AG04449 (cell line): ENCODE measurements around the gene NFIL3.

Source experiments
- CTCF ChIA-PET: fragments of 350-600 bp; formaldehyde crosslinking; extraction: SDS; loops from one replicate; lab custom pipeline; 2021; ENCODE audit warnings: antibody characterized with exemption; lab: Yijun Ruan, JAX
- POLR2A ChIA-PET: fragments of 400-600, 350-600 bp; formaldehyde crosslinking; extraction: SDS; loops from one replicate; lab custom pipeline; 2020; ENCODE audit warnings: antibody characterized with exemption, inconsistent platforms; lab: Yijun Ruan, JAX
- DNase-seq: peaks from one replicate; pipeline ENCODE4 v3.0.0-alpha.2; 2010; ENCODE audit warnings: low read depth, low spot score
- H3K4me3 ChIP-seq: 2 replicates; pipeline ENCODE4 v1.5.1; 2011; ENCODE audit warnings: low read depth, mild to moderate bottlenecking, control low read depth, low read length
- CTCF ChIP-seq: IDR thresholded peaks from one replicate; pipeline ENCODE4 v1.5.1; 2011; ENCODE audit warnings: mild to moderate bottlenecking, moderate library complexity, low read length, control low read depth, inconsistent platforms; ENCODE audit not compliant: insufficient read depth; ENCODE audit errors: missing control alignments

Gene NFIL3

GRCh38 chr9:91429501-91429900 is 5.9 kb upstream of the NFIL3 start:
- POLR2A ChIA-PET, result no interaction called here

GRCh38 chr9:91428927-91429351 is 5.3 kb upstream of the NFIL3 start:
- ChIA-PET POLR2A (no interaction called here), CTCF (interaction anchor here (0.7 to 11.6 kb wide), 5 partner anchors 232 to 514 kb away, joined by 3 to 200 read pairs (median 4); no protein-coding TSS in a partner anchor)
- no peak for DNase-seq
- TF ChIP-seq CTCF, result no peak
- no peak overlapping the region for H3K4me3 ChIP-seq

More at GRCh38 chr9:91429501-91429900, 5.9 kb upstream of the NFIL3 start:
- CTCF ChIA-PET, result interaction anchor here (0.9 to 11.6 kb wide), 4 partner anchors 253 to 514 kb away, joined by 3 to 200 read pairs (median 4); no protein-coding TSS in a partner anchor
- no peak for TF ChIP-seq CTCF
- no peak overlapping the region for H3K4me3 ChIP-seq
- no peak for DNase-seq

GRCh38 chr9:91428436-91428835 is 4.8 kb upstream of the NFIL3 start:
- no peak overlapping the region for H3K4me3 ChIP-seq
- TF ChIP-seq CTCF, result no peak
- POLR2A ChIA-PET, result no interaction called here
- DNase-seq, result no peak
- CTCF ChIA-PET, result interaction anchor here (0.7 to 11.6 kb wide), 5 partner anchors 232 to 513 kb away, joined by 3 to 200 read pairs (median 4); no protein-coding TSS in a partner anchor

GRCh38 chr9:91427873-91428272 is 4.2 kb upstream of the NFIL3 start:
- DNase-seq, result no peak
- no peak overlapping the region for H3K4me3 ChIP-seq
- TF ChIP-seq CTCF, result no peak
- ChIA-PET POLR2A (no interaction called here), CTCF (interaction anchor here (1.2 to 11.6 kb wide), 5 partner anchors 230 to 513 kb away, joined by 3 to 200 read pairs (median 28); no protein-coding TSS in a partner anchor)

GRCh38 chr9:91426123-91426745 is 2.6 kb upstream of the NFIL3 start:
- CTCF ChIA-PET, result interaction anchor here (0.6 to 11.6 kb wide), 27 partner anchors 19 to 520 kb away, joined by 3 to 200 read pairs (median 3); no protein-coding TSS in a partner anchor
- H3K4me3 ChIP-seq, result no peak overlapping the region
- POLR2A ChIA-PET, result interaction anchor here (1.0 to 1.1 kb wide), 2 partner anchors 389 to 539 kb away, joined by 3 to 4 read pairs; no protein-coding TSS in a partner anchor
- DNase-seq, result no peak
- peak; percentile 35 for TF ChIP-seq CTCF

- no peak for DNase-seq
- ChIA-PET CTCF (interaction anchor here (0.6 to 11.6 kb wide), 11 partner anchors 8 to 510 kb away, joined by 3 to 200 read pairs (median 5); no protein-coding TSS in a partner anchor), POLR2A (interaction anchor here (1.1 kb wide), 1 partner anchor 388 kb away, joined by 4 read pairs; no protein-coding TSS in a partner anchor)
Measured at GRCh38 chr9:91425271-91425670, 1.6 kb upstream of the NFIL3 start.

More at GRCh38 chr9:91425271-91425670, 1.6 kb upstream of the NFIL3 start:
- TF ChIP-seq CTCF, result no peak
- H3K4me3 ChIP-seq, result no peak overlapping the region
